Epithelial cell of prostate (primary cell): ENCODE results near the gene GRK7.
"Not testable (repeated sequence)": the region's sequence is repeated elsewhere in the genome, so short reads cannot be mapped to it uniquely, and the experiment has no call there.

Source experiments
- DNase-seq: peaks from one replicate; pipeline ENCODE4 v3.0.0-alpha.2; 2011; ENCODE audit warnings: low read depth, low spot score
- H3K27ac ChIP-seq: fragments of 450-650 bp; 2 replicates; pipeline ENCODE4 v1.5.1; 2017; ENCODE audit warnings: mild to moderate bottlenecking

Gene GRK7

DNA sequence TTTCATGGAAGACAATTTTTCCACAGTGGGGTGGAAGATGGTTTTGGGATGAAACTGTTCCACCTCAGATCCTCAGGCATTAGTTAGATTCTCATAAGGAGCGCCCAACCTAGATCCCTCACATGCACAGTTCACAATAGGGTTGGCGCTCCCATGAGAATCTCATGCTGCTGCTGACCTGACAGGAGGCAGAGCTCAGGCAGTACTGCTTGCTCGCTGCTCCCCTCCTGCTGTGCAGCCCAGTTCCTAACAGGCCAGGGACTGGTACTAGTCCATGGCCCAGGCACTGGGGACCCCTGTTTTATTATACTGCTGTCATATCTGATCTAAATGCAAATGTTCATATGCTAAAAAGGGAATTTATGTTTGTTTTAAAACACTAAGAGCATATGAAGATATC is 9.8 kb upstream of the GRK7 start:
- DNase-seq, result no peak
- H3K27ac ChIP-seq, result no peak overlapping the region

DNA sequence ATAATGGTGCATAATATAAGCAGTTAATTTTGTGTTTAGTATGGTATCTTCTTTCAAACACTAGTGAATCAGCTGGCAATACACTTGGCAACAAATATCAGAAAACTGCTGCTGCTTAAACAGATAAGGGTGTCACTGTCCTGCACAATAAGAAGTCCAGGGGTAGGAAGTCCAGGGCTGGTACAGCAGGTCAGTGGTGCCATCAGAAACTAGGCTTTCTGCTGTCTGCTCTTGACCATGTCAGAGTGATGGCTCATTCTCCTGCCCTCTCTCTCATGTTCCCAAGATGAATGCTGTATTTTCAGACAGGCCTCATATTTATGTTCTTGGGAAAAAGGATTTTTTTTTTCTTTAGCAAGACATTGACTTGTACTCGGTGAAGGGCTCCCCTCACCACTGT is 9.2 kb upstream of the GRK7 start:
- DNase-seq, result no peak
- H3K27ac ChIP-seq, result no peak overlapping the region

DNA sequence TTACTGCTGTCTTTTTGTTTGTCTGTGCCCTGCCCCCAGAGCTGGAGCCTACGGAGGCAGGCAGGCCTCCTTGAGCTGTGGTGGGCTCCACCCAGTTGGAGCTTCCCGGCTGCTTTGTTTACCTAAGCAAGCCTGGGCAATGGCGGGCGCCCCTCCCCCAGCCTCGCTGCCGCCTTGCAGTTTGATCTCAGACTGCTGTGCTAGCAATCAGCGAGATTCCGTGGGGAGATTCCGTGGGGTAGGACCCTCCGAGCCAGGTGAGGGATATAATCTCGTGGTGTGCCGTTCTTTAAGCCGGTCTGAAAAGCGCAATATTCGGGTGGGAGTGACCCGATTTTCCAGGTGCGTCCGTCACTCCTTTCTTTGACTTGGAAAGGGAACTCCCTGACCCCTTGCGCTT is 656 bp upstream of the GRK7 start:
- H3K27ac ChIP-seq, DNase-seq: not testable (repeated sequence)

DNA sequence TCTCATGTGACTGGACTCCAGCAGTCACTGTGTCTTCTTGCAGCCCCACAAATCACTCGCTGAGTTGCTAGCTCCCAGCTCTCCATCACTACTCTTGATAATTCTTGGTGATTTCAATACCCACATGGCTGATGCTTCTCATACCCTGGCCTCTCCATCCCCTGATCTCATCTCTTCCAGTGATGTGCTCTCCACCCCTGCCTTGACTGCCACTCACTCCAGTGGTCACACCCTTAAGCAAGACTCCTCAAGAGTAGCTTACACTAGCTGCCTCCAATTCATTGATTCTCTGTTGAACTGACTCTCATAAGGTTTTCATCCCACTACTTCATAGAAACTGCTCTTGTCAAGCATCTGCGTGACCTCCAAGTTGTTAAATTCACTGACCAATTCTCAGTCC is 837 bp downstream of the GRK7 start:
- no peak overlapping the region for H3K27ac ChIP-seq

DNA sequence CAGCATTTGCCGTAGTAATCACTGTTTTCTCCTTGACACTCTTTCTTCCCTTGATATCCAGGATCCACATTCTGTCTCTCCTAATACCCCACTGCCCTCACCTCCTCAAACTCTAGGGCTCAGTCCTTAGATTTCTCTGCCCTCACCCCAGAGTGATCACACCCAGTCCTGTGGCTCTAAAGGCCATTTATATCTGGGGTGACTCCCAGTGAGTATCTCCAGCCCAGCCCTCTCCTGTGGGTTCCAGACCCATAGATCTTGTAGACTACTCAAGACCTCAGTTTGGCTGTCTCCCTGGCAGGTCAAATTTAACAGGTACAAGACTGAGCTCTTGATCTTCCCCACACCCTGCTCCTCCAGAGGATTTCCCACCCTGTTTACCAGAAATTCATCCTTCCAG is 1.3 kb downstream of the GRK7 start:
- no peak overlapping the region for H3K27ac ChIP-seq
- no peak for DNase-seq

More for the DNA sequence above, 837 bp downstream of the GRK7 start:
- DNase-seq, result no peak

DNA sequence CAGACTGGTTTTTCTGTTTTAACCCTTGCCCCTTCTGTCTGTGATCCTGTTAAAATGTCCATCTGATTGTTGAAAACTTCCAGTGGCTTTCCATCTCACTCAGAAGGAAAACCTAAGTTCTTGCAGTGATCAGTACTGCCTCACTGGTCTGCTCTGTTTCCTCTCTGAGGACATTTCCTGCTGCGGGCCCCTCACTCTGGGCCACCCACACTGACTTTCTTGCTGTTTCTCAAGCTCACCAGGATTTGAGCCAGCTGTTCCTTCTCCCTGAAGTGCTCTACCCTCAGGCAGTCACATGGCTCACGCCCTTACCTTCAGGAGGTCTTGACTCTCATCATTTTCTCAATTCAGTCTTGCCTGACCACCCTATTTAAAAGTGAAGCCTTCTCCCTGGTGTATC is 1.8 kb downstream of the GRK7 start:
- no peak for DNase-seq
- no peak overlapping the region for H3K27ac ChIP-seq

DNA sequence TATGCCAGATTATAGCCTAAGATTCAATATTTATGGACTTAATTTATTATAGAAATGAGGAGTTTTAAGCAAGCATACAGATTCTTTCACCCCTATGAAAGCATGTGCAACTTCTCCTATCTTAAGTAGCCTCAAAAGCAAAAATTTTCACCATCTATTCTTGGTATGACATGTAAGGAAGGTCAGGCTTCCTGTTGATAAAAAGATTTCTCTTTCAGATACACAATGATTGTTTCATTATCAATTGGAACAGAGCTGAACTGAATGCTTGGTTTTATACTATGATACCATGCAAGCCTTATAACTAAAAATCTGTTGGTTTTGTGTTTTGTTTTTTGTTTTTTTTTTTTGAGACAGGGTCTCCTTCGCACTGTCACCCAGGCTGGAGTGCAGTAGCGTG is 3.9 kb downstream of the GRK7 start:
- DNase-seq, result no peak

DNA sequence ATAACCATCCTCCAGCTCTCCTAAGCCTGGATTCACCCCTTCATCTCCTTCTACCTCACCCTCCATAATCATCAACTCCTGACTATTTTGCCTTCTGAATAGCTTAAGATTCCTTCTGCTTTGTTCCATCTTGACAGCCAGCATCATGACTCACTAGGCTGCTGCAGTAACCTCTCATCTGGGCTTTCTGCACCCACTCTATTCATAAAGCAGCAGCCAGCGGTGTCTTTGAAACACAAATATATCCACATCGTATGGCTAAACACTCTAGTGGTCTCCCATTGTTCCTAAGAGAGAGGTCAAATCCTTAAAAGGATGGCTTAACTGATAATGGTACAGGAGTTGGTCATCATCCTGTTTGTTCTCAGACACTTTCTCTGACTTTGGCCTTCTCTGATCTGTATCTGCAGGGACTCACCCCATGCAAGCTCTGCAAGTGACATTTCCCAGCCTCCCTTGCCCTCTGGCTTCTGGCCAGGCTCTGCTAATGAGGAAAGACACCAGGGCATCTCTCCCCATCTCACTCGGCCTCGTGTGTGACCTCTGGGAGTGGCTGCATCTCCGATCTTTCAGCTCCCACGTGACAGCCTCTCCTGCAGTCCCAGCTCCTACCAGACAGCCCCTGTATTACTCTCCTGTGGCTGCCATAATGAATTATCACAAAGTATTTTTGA is 6.2 kb downstream of the GRK7 start:
- no peak for DNase-seq
- no peak overlapping the region for H3K27ac ChIP-seq

More for the DNA sequence above, 3.9 kb downstream of the GRK7 start:
- no peak overlapping the region for H3K27ac ChIP-seq

DNA sequence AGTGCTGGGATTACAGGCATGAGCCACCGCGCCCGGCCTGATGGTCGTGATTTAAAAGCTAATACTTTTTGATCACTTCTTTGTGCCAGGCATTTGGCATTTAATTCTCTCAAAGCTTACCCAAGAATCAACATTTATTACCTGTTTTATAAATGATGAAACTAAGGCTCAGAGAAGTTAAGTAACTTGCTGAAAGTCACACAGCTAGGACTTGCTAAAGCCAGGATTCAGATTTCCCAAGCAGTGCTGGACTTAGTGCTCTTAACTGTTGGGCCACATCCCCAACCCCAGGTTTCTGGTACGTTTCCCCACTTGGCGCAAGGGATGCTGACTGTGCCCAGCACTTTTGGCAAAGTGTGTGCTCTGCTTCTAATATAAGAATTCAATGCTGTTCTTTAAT is 10.5 kb downstream of the GRK7 start:
- H3K27ac ChIP-seq, result no peak overlapping the region
- no peak for DNase-seq

DNA sequence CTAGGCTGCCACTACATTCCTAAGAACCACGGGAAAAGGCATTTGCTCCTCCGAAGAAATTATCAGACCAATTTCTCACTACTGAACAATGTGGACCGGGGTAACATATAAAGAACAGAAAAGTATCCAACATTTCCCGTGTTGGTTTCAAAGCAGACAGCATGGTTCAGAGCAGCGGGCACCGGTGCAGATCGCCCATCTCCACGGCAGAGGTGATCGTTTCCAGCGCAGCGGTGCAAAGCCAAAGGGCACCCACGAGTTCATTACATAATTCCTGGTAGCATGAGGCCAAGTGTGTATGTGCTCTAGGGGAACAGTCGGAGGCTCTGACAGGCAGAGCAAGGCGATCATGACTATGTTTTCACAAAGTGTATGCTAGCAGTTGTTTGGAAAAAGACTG is 13.2 kb downstream of the GRK7 start:
- no peak for DNase-seq
- no peak overlapping the region for H3K27ac ChIP-seq

DNA sequence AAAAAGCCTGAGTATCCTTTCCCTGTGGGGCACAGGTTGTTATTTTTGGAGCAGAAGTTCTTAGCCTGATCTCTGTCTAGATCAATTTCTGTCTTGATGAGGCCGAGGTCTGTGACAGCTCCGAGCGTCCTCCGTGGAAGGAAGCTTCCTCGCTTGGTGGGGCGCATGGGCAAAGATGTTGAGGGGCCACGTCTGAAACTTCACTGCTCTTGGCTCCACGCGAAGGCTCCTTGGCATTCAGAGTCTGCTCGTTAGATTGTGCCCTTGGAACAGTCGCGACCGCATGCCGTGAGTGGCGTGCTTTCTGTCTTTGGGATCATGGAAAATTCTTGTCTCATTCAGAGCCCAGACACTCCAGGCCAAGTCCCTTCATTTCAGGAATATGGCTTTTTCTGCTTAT is 13.7 kb downstream of the GRK7 start:
- DNase-seq, result no peak
- no peak overlapping the region for H3K27ac ChIP-seq

DNA sequence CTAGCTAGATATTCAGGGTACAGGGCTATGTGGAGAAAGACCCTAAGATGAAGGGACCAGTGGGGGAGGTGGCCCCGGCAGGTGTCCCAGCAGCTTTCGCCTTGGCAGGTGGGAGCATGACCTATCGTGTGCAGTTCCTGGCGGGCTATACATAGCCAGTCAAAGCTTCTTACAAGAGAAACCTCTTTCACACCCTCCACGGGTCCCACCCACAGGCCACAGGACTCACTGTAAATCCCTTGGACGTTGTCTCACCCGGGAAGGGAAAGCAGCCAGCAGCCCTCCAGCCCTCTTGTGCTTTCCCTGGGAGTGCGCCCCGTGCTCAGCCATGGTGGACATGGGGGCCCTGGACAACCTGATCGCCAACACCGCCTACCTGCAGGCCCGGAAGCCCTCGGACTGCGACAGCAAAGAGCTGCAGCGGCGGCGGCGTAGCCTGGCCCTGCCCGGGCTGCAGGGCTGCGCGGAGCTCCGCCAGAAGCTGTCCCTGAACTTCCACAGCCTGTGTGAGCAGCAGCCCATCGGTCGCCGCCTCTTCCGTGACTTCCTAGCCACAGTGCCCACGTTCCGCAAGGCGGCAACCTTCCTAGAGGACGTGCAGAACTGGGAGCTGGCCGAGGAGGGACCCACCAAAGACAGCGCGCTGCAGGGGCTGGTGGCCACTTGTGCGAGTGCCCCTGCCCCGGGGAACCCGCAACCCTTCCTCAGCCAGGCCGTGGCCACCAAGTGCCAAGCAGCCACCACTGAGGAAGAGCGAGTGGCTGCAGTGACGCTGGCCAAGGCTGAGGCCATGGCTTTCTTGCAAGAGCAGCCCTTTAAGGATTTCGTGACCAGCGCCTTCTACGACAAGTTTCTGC is 15.0 kb downstream of the GRK7 start:
- H3K27ac ChIP-seq, result no peak overlapping the region
- no peak for DNase-seq

DNA sequence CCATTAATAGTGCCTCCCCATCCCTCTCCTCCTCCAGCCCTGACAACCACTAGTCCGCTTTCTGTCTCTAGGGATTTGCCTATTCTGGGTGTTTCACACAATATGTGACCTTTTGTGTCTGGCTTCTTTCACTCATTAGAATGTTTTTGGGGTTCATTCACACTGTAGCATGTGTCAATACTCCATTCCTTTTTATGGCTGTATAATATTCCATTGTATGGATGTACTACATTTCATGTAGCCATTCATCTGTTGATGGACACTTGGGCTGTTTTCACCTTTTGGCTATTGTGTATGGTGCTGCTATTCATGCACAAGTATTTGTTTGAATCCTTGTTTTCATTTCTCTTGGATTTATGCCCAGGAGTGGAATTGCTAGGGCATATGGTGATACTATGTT is 16.5 kb downstream of the GRK7 start:
- H3K27ac ChIP-seq, result no peak overlapping the region
- no peak for DNase-seq

DNA sequence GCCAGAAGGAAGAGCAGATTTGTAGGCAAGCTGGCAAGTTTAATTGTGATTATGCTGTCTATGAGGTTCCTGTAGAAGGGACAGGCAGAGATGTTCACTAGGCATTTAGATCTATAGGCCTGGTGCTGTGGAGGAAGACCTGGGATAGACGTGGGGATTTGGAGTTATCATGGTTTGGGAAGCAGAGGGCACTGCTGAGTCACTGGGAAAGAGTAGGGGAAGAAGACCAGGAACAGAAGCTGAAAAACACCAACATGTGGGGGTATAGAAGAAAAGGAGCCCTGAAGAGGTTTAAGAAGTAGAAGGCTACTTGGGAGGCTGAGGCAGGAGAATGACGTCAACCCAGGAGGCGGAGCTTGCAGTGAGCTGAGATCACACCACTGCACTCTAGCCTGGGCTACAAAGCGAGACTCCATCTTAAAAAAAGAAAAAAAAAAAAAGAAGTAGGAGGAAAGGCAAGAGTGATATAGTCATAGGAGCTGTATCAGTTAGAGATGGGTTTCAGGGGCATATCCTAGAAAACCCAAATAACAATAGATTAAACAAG is 19.3 kb downstream of the GRK7 start:
- no peak for DNase-seq
- H3K27ac ChIP-seq, result no peak overlapping the region

DNA sequence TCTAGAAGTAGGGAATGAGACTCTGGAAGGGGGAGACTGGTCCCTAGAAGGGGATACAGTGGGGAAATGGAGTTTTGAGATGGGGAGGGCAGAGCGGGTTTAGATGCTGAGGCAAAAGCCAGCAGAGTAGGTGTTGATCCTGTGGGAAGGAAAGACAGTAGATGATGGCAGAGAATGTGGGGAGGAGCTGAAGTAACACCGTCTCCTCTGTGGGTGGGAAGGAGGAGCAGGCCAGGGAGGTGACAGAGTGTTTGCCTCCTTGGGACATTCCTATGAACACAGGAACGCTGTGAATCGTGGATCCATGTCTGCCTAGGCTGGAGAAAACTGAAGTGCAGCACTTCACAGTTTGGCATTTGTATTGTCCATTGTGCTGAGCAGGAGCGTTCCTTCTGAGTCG is 20.4 kb downstream of the GRK7 start:
- H3K27ac ChIP-seq, result no peak overlapping the region
- DNase-seq, result no peak

DNA sequence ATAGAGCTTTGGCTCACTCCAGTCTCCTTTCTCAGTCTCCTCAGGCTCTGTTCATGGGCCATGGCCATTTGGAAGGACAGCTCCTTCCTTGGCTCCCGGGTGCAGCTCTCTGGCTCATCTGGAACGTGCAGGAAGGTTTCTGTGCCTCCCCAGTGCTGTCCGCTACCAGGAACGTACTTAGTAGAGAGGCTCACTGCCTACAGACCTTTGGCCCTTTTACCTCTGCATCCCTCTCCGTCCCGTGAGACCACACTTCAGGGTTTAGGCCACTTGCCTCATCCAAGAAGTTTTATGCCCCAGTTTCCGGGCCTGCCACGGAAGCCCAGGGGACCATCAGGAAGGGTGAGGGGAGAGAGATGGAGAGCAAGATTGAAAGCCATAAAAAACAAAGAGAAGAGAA is 20.9 kb downstream of the GRK7 start:
- DNase-seq, result no peak
- no peak overlapping the region for H3K27ac ChIP-seq

DNA sequence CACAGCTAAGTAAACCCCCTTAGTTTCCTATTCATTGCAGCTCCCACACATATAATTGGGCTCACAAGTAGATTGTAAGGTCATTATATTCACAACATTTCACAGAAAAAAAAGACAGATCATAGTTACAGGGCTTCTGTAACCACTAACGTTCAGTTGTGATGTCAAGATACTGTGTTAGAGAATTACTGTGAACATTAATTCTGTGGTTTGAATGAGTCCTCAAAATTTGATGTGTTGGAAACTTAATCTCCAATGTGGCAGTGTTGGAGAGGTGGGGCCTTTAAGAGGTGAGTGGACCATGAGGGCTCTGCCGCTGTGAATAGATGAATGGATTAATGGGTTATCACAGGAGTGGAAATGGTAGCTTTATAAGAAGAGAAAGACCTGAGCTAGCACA is 21.3 kb downstream of the GRK7 start:
- DNase-seq, result no peak
- H3K27ac ChIP-seq, result no peak overlapping the region

DNA sequence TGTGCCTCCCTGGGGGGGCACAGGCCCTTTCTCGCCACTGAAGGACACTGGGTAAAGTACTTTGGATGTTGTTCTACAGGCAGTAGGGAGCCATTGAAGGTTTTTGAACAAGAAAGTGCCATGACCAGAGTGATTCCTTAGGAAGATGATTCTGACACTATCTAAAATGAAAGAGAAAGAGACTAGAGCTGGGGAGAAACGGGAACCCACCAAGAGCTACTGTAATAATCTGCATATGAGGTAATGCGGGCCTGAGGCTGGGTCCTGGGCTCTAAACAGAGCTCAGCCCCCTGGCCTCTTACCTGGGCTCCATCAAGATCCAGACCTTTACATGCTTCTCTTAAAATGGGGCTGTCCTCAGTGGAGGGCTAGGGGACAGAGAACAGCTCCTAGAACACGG is 24.9 kb downstream of the GRK7 start:
- no peak for DNase-seq
- no peak overlapping the region for H3K27ac ChIP-seq

DNA sequence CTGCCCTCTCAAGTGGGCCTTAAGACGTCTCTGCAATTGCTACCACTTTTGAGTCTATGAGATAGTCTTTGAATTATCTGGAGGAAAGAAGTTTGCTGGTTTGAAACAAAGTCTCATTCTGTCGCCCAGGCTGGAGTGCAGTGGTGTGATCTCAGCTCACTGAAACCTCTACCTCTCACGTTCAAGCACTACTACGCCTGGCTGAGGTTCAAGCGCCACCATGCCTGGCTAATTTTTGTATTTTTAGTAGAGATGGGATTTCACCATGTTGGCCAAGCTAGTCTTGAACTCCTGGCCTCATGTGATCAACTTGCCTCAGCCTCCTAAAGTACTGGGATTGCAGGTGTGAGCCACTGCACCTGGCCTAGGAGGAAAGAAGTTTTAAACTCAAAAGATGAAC is 25.5 kb downstream of the GRK7 start:
- not testable (repeated sequence) for H3K27ac ChIP-seq, DNase-seq

DNA sequence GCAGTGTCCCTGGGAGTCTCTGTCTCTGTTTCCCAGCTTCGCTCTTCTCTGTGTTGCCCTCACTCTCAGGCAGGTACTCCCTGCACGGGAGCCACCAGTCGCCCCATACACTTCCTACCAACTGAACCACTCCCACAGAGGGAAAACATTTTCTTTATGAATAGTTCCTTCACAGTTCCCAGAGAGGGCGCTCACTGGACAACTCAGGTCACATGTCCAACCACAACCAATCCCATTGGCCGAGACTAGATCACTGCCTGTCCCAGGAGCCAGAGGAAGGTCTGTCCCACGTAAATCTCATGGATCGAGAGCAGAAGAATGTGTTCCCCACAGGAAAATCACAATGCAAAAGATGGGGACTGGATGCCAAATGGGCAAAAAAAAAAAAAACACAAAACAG is 26.1 kb downstream of the GRK7 start:
- no peak for DNase-seq
- no peak overlapping the region for H3K27ac ChIP-seq

DNA sequence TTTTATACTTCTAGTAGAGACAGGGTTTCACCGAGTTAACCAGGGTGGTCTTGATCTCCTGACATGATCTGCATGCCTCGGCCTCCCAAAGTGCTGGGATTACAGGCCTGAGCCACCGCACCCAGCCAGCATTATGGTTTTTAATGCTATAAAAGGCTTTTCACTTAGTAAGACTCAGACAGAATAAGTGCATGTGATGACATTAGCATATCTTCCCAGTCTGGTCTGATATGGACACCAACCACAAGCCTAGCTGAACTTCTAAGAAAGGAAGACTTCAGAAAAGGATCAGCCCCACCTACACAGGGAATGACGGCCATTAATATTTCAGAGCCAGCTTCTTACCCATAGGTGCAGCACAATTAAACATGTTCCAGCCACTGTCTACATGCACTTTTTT is 27.0 kb downstream of the GRK7 start:
- H3K27ac ChIP-seq, result no peak overlapping the region
- no peak for DNase-seq

DNA sequence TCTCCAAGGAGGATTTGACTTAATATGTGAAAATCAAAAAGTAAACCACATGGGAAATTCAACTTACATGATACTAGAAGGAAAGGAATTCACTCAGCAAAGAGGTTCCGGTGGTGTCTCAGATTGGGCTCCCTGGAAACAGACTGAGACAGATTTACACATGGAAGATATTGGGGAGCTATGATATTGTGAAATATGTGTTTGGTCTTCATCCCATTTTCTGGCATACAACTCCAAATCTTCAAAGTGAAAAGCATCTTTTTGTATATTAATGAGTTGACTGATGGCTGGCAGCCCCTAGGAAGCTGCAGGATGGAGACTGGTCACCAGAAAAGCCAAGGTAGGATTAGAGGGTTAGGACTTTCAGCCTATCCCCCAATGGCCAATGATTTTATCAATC is 29.3 kb downstream of the GRK7 start:
- DNase-seq, result no peak
- H3K27ac ChIP-seq, result no peak overlapping the region
